GM21737 (cell line): ENCODE measurements around the gene PTPRD.

Experiments
- ATAC-seq: cut with Tn5 transposase; IDR thresholded peaks from one replicate; pipeline ENCODE4 v1.9.1; 2021; ENCODE audit warnings: mild to moderate bottlenecking, moderate library complexity; ENCODE audit not compliant: unreplicated experiment

Gene PTPRD

DNA sequence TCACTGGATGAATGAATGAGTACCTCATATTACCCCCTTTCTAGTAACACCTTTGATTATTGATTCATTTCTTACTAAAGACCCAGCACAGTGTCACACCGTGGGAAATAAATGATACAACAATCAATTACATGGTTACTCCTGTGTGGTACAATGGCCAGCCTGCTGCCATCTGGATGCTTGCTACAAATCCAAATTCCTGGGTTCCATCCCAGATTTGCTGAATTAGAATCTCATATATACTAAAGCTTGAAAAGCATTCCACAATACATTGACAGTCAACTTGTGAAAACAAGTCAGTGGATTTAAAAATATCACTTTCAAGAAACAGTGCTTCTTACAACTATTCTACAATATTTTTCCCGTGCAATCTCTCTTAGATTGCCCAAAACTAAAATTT, 989.3 kb downstream of the PTPRD start:
- ATAC-seq, result no peak

DNA sequence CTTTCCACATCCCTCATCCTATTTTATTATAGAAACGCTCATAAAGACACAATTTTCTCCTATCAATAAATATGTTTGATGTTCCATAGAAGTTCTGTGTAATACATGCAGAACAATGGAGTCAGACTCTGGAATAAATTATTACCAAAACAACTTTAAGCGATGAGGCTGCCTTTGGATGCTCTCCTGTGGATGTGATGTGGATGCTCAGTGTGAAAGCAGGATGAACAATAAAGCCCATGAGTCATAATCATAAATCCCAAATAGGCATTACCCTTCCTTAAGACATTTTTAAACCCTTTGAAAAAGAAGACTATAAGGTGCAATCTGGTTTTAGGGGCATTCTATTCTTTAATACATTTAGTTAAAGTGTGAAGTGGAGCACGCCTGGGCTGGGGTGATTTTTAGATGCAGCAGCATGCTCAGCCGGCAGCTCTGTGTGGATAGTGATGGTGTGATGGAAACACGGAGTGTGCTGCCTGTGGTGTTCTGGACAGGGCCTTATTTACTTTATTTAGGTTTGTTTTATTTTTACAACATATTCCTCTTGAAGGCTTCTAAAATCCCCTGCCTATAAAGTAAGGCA, 991.4 kb downstream of the PTPRD start:
- ATAC-seq, result no peak

DNA sequence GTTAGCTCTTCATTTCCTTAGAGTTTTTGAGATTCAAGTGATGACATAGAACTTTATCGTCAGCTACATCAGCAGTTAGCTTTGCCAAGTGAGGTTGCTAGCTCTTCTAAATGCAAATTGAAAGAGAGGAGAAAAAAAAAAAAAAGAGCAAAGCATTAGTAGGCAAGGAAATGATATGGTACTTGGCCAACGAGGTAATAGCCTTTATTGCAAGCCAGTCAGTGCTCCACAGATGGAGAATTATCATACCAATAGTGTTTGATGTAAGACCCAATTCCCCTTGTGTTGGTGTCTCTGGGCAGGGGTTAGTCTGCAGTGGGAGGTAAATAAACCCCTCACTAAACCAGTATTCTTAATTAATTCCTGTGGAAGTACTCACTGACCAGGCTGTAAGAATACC, 992.1 kb downstream of the PTPRD start:
- no peak for ATAC-seq

- no peak for ATAC-seq
Observed at GRCh38 chr9:9615086-9615485, 997.7 kb downstream of the PTPRD start.

- no peak for ATAC-seq
Observed at GRCh38 chr9:9614607-9615006, 998.2 kb downstream of the PTPRD start.

DNA sequence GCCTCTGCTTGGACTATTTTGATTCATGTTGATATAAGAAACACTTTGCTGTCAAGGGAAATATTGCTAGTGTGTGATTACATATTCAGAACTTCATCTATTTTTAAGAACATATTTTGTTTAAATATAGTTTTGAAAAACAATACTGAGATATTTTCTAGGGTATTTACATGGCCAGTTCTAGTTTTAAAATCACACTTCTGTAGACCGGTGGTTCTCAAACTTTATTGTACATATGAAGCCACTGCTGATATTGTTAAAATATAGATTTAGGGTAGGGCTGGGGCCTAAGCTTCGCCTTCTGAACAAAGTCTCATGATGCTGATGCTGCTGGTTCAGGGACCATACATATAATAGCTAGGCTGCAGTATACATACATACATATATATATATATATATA, 1000.0 kb downstream of the PTPRD start:
- no peak for ATAC-seq

DNA sequence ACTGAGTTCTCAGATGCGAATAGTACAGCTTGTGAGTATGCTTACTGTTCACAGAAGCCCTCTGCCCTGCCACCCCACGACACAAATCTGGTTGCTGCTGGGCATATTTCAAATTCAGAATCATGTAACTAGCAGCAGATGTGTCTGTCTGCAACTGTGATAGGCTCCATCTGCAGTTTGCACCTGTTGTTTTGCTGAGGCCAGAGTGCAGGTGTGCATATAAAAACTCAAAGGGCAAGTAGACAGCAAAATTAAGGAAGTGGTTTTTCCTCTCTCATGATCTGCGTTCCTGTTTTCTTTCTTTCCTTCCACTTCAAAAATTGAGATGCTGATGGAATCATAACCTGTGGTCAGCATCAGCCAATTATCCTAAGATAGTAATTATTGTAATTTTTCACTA, 1000.5 kb downstream of the PTPRD start:
- ATAC-seq, result peak; percentile 78

DNA sequence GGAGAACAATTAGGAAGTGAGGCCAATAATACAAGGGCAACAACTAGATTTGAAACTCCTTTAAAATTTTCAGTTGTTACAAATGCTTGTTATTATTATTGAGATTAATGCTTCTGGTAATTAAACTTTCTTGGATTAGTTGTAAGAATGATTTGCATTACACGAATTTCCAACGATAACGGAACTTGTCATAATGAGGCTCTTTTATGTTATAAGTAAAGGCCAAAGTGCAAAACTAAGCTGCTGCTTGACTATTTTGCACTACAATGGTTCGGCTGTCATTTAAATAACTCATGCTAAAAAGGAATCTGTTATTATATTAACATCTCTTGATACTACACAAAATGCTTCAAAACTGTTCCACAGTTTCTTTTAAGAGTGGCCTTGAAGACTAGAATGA, 1007.1 kb downstream of the PTPRD start:
- ATAC-seq, result no peak

GRCh38 chr9:9603345-9603744, 1009.5 kb downstream of the PTPRD start:
- ATAC-seq, result no peak

GRCh38 chr9:9598723-9599122, 1014.1 kb downstream of the PTPRD start:
- no peak for ATAC-seq

DNA sequence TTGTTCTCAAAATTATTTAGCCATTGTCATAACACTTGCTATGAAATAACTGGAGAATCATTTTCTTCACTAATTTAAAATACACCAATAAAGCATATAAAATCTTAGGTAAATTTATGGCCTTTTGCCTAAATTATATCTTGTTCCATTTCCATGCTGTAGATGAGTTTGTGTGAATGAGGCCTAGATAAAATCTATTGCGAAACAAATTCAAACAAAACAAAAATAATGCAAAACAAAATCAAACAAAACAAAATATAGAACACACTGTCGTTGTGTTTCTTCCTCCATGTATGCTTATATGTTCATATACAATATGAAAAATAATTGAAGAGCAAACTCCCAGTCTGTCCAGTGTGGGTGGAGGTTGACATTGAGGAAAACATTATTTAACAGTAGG, 1020.7 kb downstream of the PTPRD start:
- ATAC-seq, result no peak

DNA sequence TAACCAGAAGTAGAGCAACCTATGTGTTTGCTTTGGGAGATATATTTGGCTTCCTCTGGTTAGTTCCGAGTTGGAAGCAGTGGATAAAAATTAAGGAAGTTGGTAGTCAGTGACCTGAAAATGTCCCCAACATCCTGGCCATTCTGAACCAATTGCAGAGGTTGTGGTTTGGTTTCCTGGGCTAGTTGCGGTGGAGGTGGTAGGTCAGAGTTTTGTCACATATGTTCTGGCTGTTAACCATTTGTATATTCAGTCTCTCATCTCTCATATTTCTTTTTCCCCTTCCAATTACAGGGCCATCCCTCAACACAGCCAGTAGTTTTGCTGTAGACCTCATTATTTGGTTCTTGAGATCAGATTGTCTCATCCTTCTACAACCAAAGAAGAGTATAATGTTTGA, 1026.9 kb downstream of the PTPRD start:
- no peak for ATAC-seq

DNA sequence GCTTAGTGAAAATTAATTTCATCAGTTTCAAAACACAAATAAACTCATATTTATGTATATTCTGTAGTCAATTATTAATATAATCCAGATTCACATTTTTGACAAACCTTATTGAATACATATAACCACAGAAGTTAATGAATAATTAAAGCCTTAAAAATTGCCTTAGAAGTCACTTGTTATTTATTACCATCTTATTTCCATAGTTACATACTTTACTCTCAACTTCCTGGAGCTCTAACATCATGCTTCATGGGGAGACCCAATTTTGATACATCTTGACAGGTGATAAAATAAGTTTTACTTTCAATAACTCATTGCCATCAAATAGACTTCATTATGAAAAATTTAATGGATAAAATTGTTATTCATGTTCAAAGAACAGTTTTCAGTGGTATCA, 1038.7 kb downstream of the PTPRD start:
- ATAC-seq, result no peak

DNA sequence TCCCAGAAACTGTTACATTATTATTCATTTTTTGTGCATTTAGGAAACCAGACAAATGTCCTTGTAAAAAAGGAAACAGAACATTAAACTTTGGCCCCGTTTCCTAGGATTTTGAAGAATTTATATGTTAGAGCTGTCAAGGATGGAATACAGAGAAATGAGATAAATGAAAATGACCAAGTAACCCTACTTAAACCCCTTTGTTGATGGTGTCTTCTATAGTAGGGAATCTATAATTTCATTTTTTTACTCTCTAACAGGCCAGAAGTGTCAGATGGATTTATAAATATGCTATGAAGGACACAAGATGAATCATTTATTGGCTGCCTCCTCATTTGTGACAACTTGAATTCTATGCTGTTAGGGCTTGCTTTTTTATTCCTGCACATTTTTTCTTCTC, 1047.1 kb downstream of the PTPRD start:
- ATAC-seq, result no peak

GRCh38 chr9:9563817-9564216, 1049.0 kb downstream of the PTPRD start:
- ATAC-seq, result no peak

DNA sequence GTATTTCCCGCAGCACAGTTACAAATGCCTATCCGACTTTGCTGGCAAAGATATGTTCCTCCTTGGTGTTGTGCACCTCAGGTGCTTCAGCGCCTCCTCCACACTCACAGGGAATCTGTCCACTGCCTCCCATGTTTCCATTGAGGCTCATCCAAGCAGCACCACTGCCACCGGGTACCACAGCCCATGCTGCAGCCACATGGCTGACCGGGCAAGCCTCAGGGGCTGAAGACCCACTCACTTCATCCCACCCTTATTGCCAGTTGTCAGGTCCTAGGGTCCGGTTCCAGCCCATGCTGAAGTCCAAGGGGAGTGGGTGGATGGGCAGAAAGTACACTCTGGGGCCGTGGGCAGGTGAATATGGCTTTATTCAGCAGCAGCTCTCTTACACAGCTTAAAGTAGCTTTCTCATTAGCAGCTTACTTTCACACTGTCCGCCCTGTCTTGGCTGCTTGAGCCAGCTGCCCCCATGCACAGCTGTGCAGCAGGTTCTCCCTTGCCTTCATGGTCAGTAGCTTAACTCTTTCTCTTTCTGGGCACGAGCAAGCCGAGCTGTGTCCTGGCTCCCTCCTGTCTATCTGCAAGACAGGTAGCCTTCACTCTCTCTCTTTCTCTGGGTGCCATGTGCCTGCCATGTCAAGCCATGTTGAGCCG, 1052.3 kb downstream of the PTPRD start:
- ATAC-seq, result no peak

DNA sequence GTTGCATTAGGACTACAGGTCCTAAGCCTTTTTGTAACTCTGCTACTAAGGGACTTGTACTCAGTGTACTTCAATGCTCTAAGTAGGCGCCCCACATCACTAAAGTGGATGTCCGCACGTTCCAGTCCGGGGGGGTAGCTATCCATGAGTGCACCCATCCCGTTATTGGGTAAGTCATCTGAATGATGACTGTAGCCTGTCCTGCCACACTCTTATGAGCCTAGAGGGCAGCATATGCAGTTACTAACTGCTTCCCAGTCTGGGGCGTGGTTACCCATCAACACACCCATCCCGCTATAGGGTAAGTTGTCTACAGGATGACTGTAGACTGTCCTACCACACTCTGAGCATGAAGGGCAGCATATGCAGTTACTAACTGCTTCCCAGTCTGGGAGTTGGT, 1053.9 kb downstream of the PTPRD start:
- ATAC-seq, result no peak

- no peak for ATAC-seq
Observed at GRCh38 chr9:9557804-9558334, 1054.9 kb downstream of the PTPRD start.

DNA sequence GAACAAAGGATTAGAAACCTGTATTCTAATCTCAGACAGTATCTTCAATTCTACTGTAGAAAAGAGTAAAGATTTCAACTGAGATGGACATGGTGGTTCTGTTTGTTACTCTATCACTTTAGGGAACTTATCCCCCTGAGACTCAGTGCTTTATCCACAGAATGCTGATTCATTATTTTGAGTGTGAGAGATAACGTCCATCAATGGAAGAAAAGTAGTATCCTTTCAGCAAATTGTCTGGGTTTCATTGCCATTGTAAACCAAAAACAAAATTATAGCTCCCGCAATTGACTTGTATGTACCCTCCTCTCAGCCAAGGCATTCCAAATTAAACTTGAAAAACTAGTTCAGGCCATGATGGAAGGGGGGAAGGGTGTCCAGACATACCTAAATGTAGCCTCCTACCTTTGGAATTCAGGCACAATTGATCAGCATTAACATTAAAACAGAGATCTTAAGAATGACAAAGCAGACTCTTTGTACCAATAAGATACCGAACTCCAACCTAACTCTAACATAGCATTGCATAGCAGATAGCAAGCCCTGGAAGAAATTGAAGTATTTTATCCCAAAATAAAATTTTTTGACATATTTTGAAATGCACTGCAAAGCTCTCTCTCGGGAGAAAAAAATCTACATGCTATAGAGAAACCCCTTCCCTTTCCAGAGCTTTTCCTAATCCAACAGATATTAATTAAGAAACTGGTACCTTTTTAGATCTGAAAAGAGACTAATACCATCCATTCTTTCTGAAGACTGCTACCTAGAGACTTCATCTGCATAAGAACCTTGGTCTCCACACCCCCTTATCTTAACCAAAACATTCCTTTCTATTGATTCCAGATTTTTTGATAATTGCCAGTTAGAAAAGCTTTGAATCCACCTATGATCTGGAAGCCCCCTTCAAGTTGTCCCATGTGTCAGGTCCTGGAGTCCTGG, 1055.7 kb downstream of the PTPRD start:
- ATAC-seq, result no peak

DNA sequence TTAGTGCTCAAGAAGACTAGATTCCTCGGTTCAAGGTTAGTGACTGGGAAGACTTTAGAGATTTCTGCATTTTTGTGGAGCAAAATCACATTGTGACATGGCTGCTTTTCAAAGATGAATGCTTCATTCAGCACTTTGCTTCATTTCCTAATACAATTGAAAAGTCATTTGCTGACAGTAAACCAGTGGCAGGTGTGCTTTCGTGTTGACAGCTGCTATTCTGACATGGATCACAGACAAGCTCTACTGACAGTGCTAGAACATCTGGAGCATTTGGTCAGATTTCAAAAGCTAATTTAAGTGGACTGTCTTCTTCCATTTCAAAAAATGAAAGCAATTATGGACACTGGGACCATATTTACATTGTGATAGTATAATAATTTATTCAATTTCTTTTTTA, 1060.1 kb downstream of the PTPRD start:
- ATAC-seq, result no peak

DNA sequence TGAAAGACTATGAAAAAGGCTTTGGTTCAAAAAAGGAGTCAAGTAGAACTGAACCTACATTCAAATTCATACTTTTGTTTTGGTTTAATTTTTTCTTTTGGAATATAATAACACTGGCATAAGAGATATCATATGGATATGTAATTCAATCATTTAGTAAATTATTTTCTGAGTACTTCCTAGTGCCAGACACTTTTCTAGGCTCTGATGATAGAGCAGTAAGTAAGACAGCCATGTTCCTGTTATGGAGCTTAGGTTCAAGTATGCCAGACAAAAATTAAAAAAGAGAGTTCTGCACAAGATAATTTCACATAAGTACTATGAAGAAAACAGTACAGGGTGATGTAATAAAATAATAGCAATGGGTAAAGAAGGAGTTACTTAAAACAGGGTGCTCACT, 1074.0 kb downstream of the PTPRD start:
- no peak for ATAC-seq

DNA sequence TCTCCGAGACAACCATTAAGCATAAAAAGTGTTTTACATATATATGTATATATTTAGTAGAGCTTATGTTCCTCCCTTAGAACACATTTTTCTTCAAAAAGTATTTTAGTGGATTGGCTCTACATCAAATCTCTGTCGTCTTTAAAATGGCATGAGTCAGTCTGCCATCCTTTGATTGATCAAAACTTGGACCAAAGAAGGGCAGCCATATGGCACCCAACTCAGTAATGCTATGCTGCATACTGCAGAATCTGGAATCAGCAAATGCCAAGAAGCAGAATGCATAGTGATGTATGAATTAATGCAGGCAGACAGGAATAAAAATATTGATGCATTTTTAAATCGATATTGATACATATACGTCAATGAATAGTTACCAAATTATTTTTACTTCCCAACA, 1074.4 kb downstream of the PTPRD start:
- no peak for ATAC-seq
